Measurements from ENCODE around the gene TANC1. TPM values are rescaled to one million over a fixed set of nuclear protein-coding genes. Genes with fewer than 3 reads are reported as not detected.

The TANC1 gene
- total RNA-seq, 1 donor from 2014 or later = 56.9 TPM

- Mint-ChIP-seq H3K27ac (peak overlapping the region; percentile 65), H3K4me3 (peak overlapping the region; percentile 41), H3K9me3 (peaks cover 17% of the 10 kb centered on the region), H3K36me3 (peaks cover 46% of the 10 kb centered on the region), H3K27me3 (no peaks in the 10 kb centered on the region), H3K4me1 (ENCODE audit: unreplicated experiment) (peaks cover 21% of the 10 kb centered on the region)
- TF ChIP-seq CTCF (conservative IDR thresholded peaks at IDR 0.05) = no peak
- no peak for DNase-seq (ENCODE audit: extremely low spot score, unreplicated experiment)
Measured at GRCh38 chr2:159042115-159042850, 73.8 kb downstream of the TANC1 start.

GRCh38 chr2:159043710-159044109 is 75.3 kb downstream of the TANC1 start:
- H3K9me3 Mint-ChIP-seq = peaks cover 6% of the 10 kb centered on the region
- no peak overlapping the region for H3K4me3 Mint-ChIP-seq
- peaks cover 44% of the 10 kb centered on the region for H3K36me3 Mint-ChIP-seq
- TF ChIP-seq CTCF (conservative IDR thresholded peaks at IDR 0.05) = no peak
- peak overlapping the region; percentile 69 for H3K27ac Mint-ChIP-seq
- peaks cover 29% of the 10 kb centered on the region for H3K4me1 Mint-ChIP-seq (ENCODE audit: unreplicated experiment)
- no peak for DNase-seq (ENCODE audit: extremely low spot score, unreplicated experiment)
- H3K27me3 Mint-ChIP-seq = no peaks in the 10 kb centered on the region

GRCh38 chr2:159044804-159045286 is 76.4 kb downstream of the TANC1 start:
- Mint-ChIP-seq H3K36me3 (peaks cover 40% of the 10 kb centered on the region), H3K27me3 (no peaks in the 10 kb centered on the region), H3K4me3 (peak overlapping the region; percentile 56), H3K9me3 (peaks cover 6% of the 10 kb centered on the region), H3K27ac (peak overlapping the region; percentile 88), H3K4me1 (ENCODE audit: unreplicated experiment) (peaks cover 29% of the 10 kb centered on the region)
- TF ChIP-seq CTCF (conservative IDR thresholded peaks at IDR 0.05) = no peak
- no peak for DNase-seq (ENCODE audit: extremely low spot score, unreplicated experiment)

- peak overlapping the region; percentile 88 for H3K27ac Mint-ChIP-seq
- TF ChIP-seq CTCF (conservative IDR thresholded peaks at IDR 0.05) = no peak
- peak overlapping the region; percentile 70 for H3K4me3 Mint-ChIP-seq
- peaks cover 36% of the 10 kb centered on the region for H3K36me3 Mint-ChIP-seq
- H3K27me3 Mint-ChIP-seq = no peaks in the 10 kb centered on the region
- H3K9me3 Mint-ChIP-seq = no peaks in the 10 kb centered on the region
- peaks cover 29% of the 10 kb centered on the region for H3K4me1 Mint-ChIP-seq (ENCODE audit: unreplicated experiment)
- no peak for DNase-seq (ENCODE audit: extremely low spot score, unreplicated experiment)
Measured at GRCh38 chr2:159045545-159046454, 77.4 kb downstream of the TANC1 start.

- Mint-ChIP-seq H3K27ac (peak overlapping the region; percentile 88), H3K36me3 (peaks cover 32% of the 10 kb centered on the region), H3K4me3 (no peak overlapping the region), H3K4me1 (ENCODE audit: unreplicated experiment) (peaks cover 39% of the 10 kb centered on the region), H3K9me3 (no peaks in the 10 kb centered on the region), H3K27me3 (no peaks in the 10 kb centered on the region)
- TF ChIP-seq CTCF (conservative IDR thresholded peaks at IDR 0.05) = no peak
- no peak for DNase-seq (ENCODE audit: extremely low spot score, unreplicated experiment)
Measured at GRCh38 chr2:159046966-159047365, 78.5 kb downstream of the TANC1 start.
